Stimulated activated CD4-positive, alpha-beta T cell treated with anti-CD3 and anti-CD28 coated beads, Interleukin-4, amount 100 ng/mL, for 4 hours (primary cell): Measurements from ENCODE around the gene MR1.

Experiments
- DNase-seq, 2 experiments: peaks; one replicate each; pipeline ENCODE4 v3.0.0-alpha.2; 2020

MR1 gene

DNA sequence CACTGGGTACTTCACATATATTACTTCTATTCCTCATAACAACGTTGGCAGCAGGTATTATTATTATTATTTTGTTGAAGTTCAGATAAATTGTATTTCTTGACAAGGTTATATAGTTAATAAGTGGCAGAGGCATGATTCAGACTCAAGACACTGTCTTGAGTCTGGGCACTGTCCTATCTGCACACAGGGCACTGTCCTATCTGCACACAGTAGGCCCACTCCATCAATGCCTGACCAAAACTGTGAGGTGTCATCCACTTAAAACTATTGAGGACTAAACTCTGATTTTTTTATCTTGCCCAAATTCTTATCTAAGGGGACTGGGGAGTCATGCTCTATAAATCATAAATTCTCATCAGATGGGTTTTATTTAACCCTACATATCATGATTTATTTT lies 30.9 kb downstream of the MR1 start:
- no peak for DNase-seq

DNA sequence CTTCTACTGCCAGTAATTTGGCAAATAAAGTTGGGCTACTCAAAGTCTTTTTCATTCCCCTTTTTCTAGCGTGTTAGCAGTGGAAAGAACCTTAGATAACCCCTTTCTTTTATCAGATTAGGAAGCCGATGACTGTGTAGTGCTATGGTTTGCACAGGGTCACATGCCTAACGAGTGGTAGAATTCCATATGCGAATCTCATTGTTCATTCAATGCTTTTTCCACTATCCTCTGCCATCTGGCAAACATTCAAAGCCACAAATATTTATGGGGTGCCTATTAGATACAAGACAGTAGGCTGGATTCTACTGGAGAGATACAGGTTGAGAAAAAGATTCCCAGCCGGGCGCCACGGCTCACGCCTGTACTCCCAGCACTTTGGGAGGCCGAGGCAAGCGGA lies 39.9 kb downstream of the MR1 start:
- no peak for DNase-seq

DNA sequence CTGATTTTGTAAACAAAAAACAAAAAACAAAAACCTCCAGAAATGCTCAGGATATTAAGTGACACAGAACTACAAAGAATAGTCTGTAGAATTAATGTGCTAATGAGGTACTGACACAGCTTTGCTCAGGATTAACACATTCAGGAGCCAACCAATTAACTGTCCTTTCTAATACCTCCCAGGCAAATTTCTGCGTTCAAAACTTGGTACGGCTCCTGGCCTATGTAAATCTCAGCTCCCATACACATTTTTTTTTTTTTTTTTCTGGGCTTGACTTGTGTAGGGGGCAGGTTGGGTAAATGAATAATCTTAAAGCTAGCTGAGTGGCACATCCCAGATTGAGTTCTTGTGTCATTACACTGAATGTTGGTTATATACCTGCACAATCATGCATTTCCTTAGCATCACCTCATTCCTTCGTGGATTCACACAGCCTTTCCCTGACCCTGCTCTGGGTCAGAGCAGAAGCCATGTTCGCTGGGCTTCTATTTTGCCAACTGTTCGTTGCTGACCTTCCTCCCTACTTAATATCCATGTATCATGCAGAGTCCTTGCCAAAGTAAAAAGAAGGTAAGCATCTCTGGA lies 42.1 kb downstream of the MR1 start:
- no peak for DNase-seq

GRCh38 chr1:181076852-181077251 lies 43.1 kb downstream of the MR1 start:
- DNase-seq = no peak

DNA sequence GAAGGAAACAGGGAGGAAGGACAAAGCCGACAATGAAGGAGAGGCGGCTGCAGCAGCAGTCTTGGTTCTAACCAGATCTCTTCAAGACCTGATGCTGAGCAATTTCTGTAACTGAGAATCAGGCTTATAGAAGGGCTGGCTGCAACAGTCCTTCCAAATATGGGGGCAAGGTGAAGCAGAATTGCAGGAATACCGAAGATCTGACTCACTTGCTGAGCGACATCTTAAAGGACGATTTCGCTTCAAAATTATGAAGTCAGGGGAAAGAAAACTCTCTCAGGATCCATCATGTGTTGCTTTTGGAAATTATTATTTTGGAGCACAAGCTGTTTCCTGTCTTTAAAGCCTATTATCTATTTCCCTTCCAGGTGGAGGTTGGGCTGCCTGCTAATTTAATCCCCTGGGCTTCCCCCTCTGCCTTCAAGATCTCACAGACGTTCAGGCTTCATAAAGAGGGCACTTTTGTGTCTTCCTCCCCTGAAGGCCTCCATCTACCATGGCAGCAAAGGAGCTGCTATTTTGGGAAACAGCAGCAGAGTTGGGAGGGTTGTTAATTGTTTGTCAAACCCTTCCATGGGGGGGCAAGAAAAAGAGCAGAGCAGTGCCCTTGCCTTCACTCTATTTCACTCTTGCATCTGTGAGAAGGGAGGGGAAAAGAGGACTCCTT lies 43.9 kb downstream of the MR1 start:
- DNase-seq = no peak

DNA sequence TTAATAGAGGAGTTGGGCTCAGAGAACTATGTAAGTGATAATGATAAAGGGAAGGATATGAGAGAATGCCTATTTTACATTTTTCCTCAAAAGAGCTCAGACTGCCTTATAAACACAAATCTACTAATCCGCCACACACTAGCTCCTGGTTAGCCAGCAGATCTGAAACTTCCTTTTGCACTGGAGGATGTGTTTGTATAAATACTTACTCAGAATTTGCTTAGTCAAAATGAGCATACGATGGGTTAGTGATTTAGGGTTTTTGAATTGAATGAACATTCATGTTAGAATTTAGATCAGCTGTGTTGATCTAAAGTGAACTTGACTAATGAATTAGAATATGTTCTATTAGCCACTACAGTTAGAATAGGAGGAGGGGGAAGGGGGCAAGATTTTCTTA lies 45.6 kb downstream of the MR1 start:
- DNase-seq = no peak

DNA sequence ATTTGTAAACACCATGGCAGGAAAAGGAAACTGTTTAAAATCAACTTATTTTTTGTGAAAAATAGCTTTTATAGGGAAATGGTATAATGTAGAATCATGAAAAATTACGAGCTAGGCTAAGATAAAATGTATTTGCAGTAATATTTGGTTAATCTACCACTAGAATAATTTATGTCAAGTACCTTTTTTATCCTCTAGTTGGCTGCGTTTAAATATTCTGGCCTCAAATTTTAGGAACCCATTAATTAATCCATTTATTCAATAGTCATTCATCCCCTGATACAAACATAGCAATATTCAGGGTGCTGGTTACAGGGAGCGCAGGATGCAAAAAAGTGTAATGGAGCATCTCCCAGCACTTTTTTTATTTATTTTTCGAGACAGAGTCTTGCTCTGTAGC lies 46.1 kb downstream of the MR1 start:
- no peak for DNase-seq

DNA sequence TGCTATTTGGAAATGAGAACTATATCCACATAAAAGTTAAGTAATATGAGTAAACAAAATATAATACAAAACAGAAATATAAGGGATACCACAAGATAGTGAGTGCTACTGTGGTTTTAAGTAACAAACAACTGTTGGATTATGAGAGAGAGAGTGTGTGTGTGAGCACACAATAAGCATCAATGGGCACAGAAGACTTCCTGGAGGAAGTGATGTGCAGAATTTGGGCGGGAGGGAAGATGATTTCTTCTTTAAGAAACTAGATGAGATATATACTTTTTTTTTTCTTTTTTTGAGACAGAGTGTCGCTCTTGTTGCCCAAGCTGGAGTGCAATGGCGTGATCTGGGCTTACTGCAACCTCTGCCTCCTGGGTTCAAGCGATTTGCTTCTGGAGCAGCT lies 46.8 kb downstream of the MR1 start:
- DNase-seq = no peak

DNA sequence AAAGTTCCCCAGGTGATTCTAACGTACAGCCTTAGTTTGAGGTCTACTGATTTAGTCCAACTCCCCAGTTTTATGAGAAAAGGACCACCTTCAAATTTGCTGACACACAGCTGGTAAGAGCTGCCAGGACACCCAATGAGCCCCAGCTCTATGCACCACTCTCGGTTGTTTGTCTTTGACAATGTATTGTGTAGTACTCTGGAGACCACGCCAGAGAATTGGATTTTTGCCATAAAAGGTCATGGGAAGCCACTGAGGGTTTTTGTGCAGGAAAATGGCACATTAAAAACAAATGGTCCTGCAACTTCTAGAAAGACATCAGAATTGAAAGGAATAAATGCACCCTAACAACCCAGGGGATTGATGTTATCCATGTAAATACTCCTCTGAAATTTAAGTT lies 47.6 kb downstream of the MR1 start:
- DNase-seq = no peak

DNA sequence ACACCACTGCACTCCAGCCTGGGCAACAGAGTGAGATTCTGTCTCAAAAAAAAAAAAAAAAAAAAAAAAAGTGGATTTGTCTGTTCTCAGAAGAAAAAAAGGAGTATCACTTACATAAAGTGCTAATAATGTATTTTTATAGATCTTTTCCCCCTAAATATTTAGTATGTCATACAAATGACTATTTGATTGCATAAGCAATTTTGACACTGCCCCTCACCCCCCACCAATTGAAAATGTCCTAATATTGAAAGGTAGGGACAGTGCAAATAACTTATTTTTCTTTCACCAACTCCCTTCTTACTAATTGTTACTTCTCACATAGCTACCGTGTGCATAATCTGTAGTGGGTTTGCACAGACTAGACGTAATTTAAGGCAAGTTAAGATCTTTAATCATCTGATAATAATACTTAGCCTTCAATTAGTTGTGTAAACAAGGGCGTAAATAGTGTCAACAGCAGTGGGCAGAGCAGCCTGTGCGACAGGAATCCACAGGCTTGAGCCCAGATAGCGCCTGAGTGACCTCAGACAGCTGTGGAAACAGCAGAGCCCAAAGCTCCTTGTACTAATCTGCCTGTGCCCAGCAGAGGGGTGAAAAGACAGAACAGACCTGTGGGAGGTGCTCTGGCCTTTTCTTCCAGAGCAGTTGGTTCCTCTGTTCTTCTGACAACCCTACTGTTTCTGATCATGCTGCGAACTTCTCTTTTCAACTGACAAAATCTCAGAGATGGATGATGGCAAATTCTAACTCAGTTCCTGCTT lies 50.2 kb downstream of the MR1 start:
- DNase-seq = peak; percentile 24 to 58

DNA sequence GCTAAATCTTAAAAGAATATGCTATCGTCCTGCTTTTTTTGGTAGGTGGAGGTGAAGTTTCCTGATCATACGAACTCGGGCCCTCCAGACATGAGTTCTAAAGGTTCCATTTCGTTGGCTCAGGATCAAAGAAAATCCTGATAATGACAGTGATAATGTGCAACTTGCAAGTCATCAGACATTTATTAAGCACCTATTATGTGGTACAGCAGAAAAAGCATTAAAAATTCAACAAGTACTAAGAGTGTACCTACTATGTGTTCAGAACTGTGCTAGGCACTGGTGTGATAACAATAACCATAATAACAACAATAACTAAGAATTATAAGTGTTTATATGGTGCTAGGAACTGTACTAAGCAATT lies 50.8 kb downstream of the MR1 start:
- DNase-seq = no peak

GRCh38 chr1:181086091-181086490 lies 52.3 kb downstream of the MR1 start:
- no peak for DNase-seq

DNA sequence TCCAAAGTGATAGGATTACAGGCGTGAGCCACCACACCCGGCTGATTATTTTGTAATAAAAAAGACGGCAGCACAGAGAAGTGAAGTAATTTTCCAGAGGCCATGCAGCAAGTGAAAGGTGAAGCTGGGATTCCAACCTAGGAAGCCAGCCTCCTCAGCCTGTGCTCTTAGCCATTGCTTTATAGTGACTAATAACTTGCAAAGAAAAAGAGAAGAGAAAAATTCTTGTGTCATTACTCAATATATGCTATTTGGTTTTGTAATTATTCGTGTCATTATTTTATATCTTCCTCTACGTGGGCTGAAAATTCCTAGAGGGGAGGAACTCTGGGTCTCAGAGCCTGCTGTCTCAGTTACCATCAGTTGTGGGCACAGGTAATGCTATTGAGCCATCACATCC lies 53.1 kb downstream of the MR1 start:
- no peak for DNase-seq

- DNase-seq = no peak
These were observed 53.7 kb downstream of the MR1 start for GRCh38 chr1:181087400-181087901.

- DNase-seq = peak; percentile 91 to 95
These were observed 54.6 kb downstream of the MR1 start, which contains the start of gene IER5 for GRCh38 chr1:181088079-181089016. Gene IER5, plus strand, starts transcription at chr1:181088700. Its CDS starts 203 bp downstream, at chr1:181088903.

DNA sequence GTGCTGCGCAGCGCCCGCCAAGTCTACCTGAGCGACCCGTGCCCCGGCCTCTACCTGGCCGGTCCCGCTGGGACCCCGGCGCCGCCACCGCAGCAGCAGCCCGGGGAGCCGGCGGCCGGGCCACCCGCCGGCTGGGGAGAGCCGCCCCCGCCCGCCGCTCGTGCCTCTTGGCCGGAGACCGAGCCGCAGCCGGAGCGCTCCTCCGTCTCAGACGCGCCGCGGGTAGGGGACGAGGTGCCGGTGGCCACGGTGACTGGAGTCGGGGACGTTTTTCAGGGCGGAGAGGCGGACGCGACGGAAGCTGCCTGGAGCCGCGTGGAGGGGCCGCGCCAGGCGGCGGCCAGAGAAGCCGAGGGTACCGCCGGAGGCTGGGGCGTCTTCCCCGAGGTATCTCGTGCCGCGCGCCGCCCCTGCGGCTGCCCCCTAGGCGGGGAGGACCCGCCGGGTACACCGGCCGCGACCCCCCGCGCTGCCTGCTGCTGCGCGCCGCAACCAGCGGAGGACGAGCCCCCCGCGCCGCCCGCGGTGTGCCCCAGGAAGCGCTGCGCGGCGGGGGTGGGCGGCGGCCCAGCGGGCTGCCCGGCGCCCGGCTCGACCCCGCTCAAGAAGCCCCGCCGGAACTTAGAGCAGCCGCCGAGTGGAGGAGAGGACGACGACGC lies 55.4 kb downstream of the MR1 start:
- DNase-seq = peak; percentile 5 to 28

- peak; percentile 64 to 81 for DNase-seq
These were observed 56.1 kb downstream of the MR1 start for GRCh38 chr1:181089676-181090544.

- DNase-seq = peak in 1 of 2 experiments; percentile 44
These were observed 56.9 kb downstream of the MR1 start for GRCh38 chr1:181090641-181091126.

DNA sequence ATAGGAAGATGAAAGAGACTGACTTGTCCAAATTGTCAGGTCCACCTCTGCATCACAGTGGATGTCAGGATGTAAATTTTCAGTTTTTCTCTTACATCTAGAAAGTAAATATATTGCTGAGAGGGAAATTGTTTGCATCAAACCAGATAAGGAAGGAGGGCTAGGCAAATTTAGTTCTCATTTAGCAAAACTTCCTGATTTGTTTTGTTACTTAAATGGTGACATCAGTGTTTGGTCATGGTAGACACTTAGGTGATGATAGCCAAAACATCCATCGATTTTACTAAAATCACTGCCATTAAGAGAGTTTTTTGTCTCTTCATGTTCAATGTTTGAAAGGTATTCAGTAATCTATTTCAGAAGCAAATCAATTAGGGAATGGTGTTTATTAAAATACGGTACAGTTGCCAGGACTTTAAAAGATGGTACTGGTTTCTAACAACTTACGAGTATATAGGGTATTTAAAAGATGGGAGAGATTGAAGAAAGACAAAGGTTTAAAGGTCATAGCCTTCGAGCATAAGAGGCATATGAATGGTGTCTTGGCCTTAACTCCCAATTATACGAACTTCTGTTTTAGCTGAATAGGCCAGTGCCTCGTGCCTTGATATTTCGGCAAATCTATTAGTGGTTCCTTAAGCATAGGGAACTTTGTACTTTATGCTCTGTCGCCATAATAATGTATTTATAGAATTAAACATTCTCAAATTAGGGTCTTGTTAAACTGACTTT lies 57.7 kb downstream of the MR1 start:
- DNase-seq = no peak

DNA sequence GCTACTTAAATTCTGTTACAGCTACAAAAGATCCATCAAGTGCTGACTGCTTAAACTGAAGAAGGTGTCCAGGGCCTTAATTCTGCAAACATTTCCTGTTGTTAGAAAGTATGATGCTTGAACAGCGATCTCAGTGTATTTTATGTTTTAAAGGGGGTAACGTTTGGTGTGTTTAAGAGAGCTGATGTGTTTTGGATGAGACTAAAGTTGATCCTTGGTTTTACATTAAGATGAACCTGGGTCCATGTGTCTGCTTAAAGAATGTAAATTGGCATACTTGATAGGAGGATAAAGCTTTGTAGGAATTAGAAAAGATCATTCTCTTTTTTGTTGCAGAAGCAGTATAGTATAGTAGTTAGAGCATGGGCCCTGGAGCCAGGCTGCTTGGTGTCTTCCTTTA lies 58.3 kb downstream of the MR1 start:
- DNase-seq = no peak
